Measurements from ENCODE around the gene SORCS3. TPM values are rescaled to one million over a fixed set of nuclear protein-coding genes. Genes with fewer than 3 reads are reported as not detected.

SORCS3 gene
- total and polyA plus RNA-seq, 2 of the 13 experiments (the other 11 are each of a cell fraction or from before 2014, with no cell fraction given) = 0.07 TPM; not detected in 1

GRCh38 chr10:105150259-105150880 is 509.3 kb downstream of the SORCS3 start (continued):
- no peak for TF ChIP-seq GLMP (CRISPR knock-in tag; IDR thresholded peaks at IDR 0.05; ENCODE audit: borderline replicate concordance)

- H2AFZ ChIP-seq (ENCODE audit: low read length) = no peak overlapping the region
- ATAC-seq (no peak), DNase-seq (ENCODE audit: low spot score) (no peak), FAIRE-seq (no peak)
- in situ Hi-C loops (cut with HindIII; ENCODE audit: extremely low pct_ligation_motif_present, low pct_unique_long_range_greater_than_20kb) (no loop called here), intact Hi-C loops (cut with micrococcal nuclease; ENCODE audit: unreplicated experiment) (no loop called here)
- H4K20me1 ChIP-seq (ENCODE audit: insufficient read depth, low read length) = no peaks in the 10 kb centered on the region
- BruUV-seq (replicated peaks) = no TSS peak
- POLR2A ChIA-PET = no interaction called here
- H3K4me2 ChIP-seq (ENCODE audit: low read depth, low read length) = no peak overlapping the region
- TF ChIP-seq HNRNPK (IDR thresholded peaks at IDR 0.05; ENCODE audit: low read depth, low read length, poor library complexity, severe bottlenecking) (no peak), ZNF280D (CRISPR knock-in tag; IDR thresholded peaks at IDR 0.05) (no peak), XRCC5 (optimal IDR thresholded peaks at IDR 0.05; ENCODE audit: low read length) (no peak), MAF1 (CRISPR knock-in tag; IDR thresholded peaks at IDR 0.05; ENCODE audit: borderline replicate concordance) (no peak), NFATC3 (CRISPR knock-in tag; IDR thresholded peaks at IDR 0.05) (no peak), KDM3A (CRISPR knock-in tag; IDR thresholded peaks at IDR 0.05; ENCODE audit: low read depth) (no peak), IRF9 (CRISPR knock-in tag; IDR thresholded peaks at IDR 0.05; ENCODE audit: borderline replicate concordance) (no peak), FOXK1 (CRISPR knock-in tag; IDR thresholded peaks at IDR 0.05; ENCODE audit: borderline replicate concordance, low read depth) (no peak), SCMH1 (CRISPR knock-in tag; IDR thresholded peaks at IDR 0.05; ENCODE audit: borderline replicate concordance) (no peak), BCL6 (CRISPR knock-in tag; IDR thresholded peaks at IDR 0.05) (no peak), PBX2 (CRISPR knock-in tag; IDR thresholded peaks at IDR 0.05) (no peak), HOXD1 (CRISPR knock-in tag; IDR thresholded peaks at IDR 0.05) (no peak), ZNF569 (CRISPR knock-in tag; IDR thresholded peaks at IDR 0.05; ENCODE audit: borderline replicate concordance) (no peak)
- WGBS (ENCODE audit: low lambda C conversion rate) = 59% methylated on average over 4 of the region's 4 CpGs
- no peak overlapping the region for H3K9ac ChIP-seq (ENCODE audit: insufficient read depth, low read depth, low read length)
- peaks cover 47% of the 10 kb centered on the region for H3K9me3 ChIP-seq (ENCODE audit: low read length)
- no peak overlapping the region for H3K4me3 ChIP-seq (replicated peaks in 1 of 3; ENCODE audit: insufficient read depth in 1 of 3, low read depth in 2 of 3, low read length in 3 of 3)
- no peaks in the 10 kb centered on the region for H3K79me2 ChIP-seq (ENCODE audit: insufficient read depth, low read length)
- no peaks in the 10 kb centered on the region for H3K27me3 ChIP-seq (ENCODE audit: control insufficient read depth in 1 of 2, insufficient read depth in 2 of 2, low read length in 2 of 2)
- CTCF ChIA-PET (ENCODE audit: low intra/inter-chr PET ratio, low total read pairs) = no interaction called here
- peaks cover 29% of the 10 kb centered on the region for H3K4me1 ChIP-seq (ENCODE audit: insufficient read depth, low read length)
- no peak overlapping the region for H3K27ac ChIP-seq (ENCODE audit: extremely low read length, insufficient read depth, low read length)
- no peaks in the 10 kb centered on the region for H3K36me3 ChIP-seq (replicated peaks in 1 of 2; ENCODE audit: control insufficient read depth in 1 of 2, insufficient read depth in 2 of 2, low read length in 2 of 2)
Measured at GRCh38 chr10:105154736-105155135, 513.6 kb downstream of the SORCS3 start.

Data from HepG2 (cell line).